Mesothelial cell of epicardium (in vitro differentiated cells): ENCODE results near the gene LIF. TPM values are rescaled to one million over a fixed set of nuclear protein-coding genes. Genes with fewer than 3 reads are reported as not detected.

ENCODE experiments used
- DNase-seq, 2 experiments: peaks; one replicate each; pipeline ENCODE4 v3.0.0; 2021; ENCODE audit warnings: low spot score in 2 of 2; ENCODE audit not compliant: unreplicated experiment in 2 of 2
- H3K27ac Mint-ChIP-seq: 2 replicates; pipeline ENCODE4 v1.8.0; 2021; ENCODE audit warnings: mixed read lengths
- H3K27me3 Mint-ChIP-seq: 2 replicates; pipeline ENCODE4 v1.8.0; 2021; ENCODE audit warnings: low read depth, mixed read lengths
- H3K36me3 Mint-ChIP-seq: 2 replicates; pipeline ENCODE4 v1.8.0; 2021; ENCODE audit warnings: mixed read lengths
- H3K4me1 Mint-ChIP-seq: 2 replicates; pipeline ENCODE4 v1.8.0; 2021; ENCODE audit warnings: mixed read lengths
- H3K4me3 Mint-ChIP-seq: 2 replicates; pipeline ENCODE4 v1.8.0; 2021; ENCODE audit warnings: mild to moderate bottlenecking, moderate library complexity, mixed read lengths
- H3K9me3 Mint-ChIP-seq: 2 replicates; pipeline ENCODE4 v1.8.0; 2021; ENCODE audit warnings: mixed read lengths
- CTCF ChIP-seq: fragments of 200-600 bp; sonication (generic); IDR thresholded peaks from one replicate; pipeline ENCODE4 v1.5.0; 2021; ENCODE audit warnings: antibody characterized with exemption; ENCODE audit not compliant: unreplicated experiment
- total RNA-seq: library from RNA; stranded (reverse); gene quantifications from 3 replicates; pipeline ENCODE4 v1.2.1, GENCODE V29; 2021

The LIF gene
- total RNA-seq, 1 donor from 2014 or later = 15.8 TPM

- TF ChIP-seq CTCF = no peak
- H3K4me1 Mint-ChIP-seq = no peaks in the 10 kb centered on the region
- no peaks in the 10 kb centered on the region for H3K9me3 Mint-ChIP-seq
- H3K27ac Mint-ChIP-seq = no peak overlapping the region
- H3K36me3 Mint-ChIP-seq = no peaks in the 10 kb centered on the region
- H3K27me3 Mint-ChIP-seq = peaks cover 6% of the 10 kb centered on the region
- H3K4me3 Mint-ChIP-seq = no peak overlapping the region
- no peak for DNase-seq
Observed at GRCh38 chr22:30265131-30265720, 18.7 kb upstream of the LIF start.

GRCh38 chr22:30263883-30264282 lies 17.3 kb upstream of the LIF start:
- Mint-ChIP-seq H3K36me3 (no peaks in the 10 kb centered on the region), H3K9me3 (no peaks in the 10 kb centered on the region), H3K27ac (no peak overlapping the region), H3K27me3 (peaks cover 8% of the 10 kb centered on the region), H3K4me3 (no peak overlapping the region), H3K4me1 (no peaks in the 10 kb centered on the region)
- no peak for DNase-seq
- no peak for TF ChIP-seq CTCF

- peaks cover 8% of the 10 kb centered on the region for H3K27me3 Mint-ChIP-seq
- no peak overlapping the region for H3K4me3 Mint-ChIP-seq
- H3K9me3 Mint-ChIP-seq = no peaks in the 10 kb centered on the region
- peak; percentile 100 for TF ChIP-seq CTCF
- no peaks in the 10 kb centered on the region for H3K4me1 Mint-ChIP-seq
- no peak overlapping the region for H3K27ac Mint-ChIP-seq
- peak; percentile 80 to 93 for DNase-seq
- no peaks in the 10 kb centered on the region for H3K36me3 Mint-ChIP-seq
Observed at GRCh38 chr22:30262917-30263741, 16.6 kb upstream of the LIF start.

- H3K27ac Mint-ChIP-seq = no peak overlapping the region
Observed at GRCh38 chr22:30262112-30262511, 15.6 kb upstream of the LIF start.

GRCh38 chr22:30261134-30261533 lies 14.6 kb upstream of the LIF start:
- no peak for DNase-seq
- no peak overlapping the region for H3K27ac Mint-ChIP-seq
- H3K4me1 Mint-ChIP-seq = peaks cover 5% of the 10 kb centered on the region
- peaks cover 8% of the 10 kb centered on the region for H3K27me3 Mint-ChIP-seq
- H3K36me3 Mint-ChIP-seq = no peaks in the 10 kb centered on the region
- H3K4me3 Mint-ChIP-seq = no peak overlapping the region
- H3K9me3 Mint-ChIP-seq = no peaks in the 10 kb centered on the region
- no peak for TF ChIP-seq CTCF

More at GRCh38 chr22:30262112-30262511, 15.6 kb upstream of the LIF start:
- no peak for TF ChIP-seq CTCF
- no peaks in the 10 kb centered on the region for H3K9me3 Mint-ChIP-seq
- H3K4me1 Mint-ChIP-seq = no peaks in the 10 kb centered on the region
- H3K4me3 Mint-ChIP-seq = no peak overlapping the region
- DNase-seq = no peak
- H3K36me3 Mint-ChIP-seq = no peaks in the 10 kb centered on the region
- H3K27me3 Mint-ChIP-seq = peaks cover 8% of the 10 kb centered on the region
